Measurements from ENCODE around the gene DGLUCY. TPM values are rescaled to one million over a fixed set of nuclear protein-coding genes. Genes with fewer than 3 reads are reported as not detected.

The DGLUCY gene
- total RNA-seq, 4 donors from 2014 or later = 58.0 to 125 (median 103) TPM

GRCh38 chr14:91234791-91235114, 120.9 kb downstream of the DGLUCY start:
- WGBS, 2 donors = 98% methylated on average over 13 to 16 of the region's 16 CpGs
- DNase-seq = no peak
- Histone ChIP-seq H3K4me1 (peaks cover 0 to 13% of the 10 kb centered on the region in 2 donors), H3K27ac (no peak overlapping the region), H3K4me3 (replicated peaks in 1 of 3) (no peak overlapping the region), H3K27me3 (no peaks in the 10 kb centered on the region), H3K9me3 (no peaks in the 10 kb centered on the region), H3K36me3 (no peaks in the 10 kb centered on the region)
- TF ChIP-seq, protein P1, sequence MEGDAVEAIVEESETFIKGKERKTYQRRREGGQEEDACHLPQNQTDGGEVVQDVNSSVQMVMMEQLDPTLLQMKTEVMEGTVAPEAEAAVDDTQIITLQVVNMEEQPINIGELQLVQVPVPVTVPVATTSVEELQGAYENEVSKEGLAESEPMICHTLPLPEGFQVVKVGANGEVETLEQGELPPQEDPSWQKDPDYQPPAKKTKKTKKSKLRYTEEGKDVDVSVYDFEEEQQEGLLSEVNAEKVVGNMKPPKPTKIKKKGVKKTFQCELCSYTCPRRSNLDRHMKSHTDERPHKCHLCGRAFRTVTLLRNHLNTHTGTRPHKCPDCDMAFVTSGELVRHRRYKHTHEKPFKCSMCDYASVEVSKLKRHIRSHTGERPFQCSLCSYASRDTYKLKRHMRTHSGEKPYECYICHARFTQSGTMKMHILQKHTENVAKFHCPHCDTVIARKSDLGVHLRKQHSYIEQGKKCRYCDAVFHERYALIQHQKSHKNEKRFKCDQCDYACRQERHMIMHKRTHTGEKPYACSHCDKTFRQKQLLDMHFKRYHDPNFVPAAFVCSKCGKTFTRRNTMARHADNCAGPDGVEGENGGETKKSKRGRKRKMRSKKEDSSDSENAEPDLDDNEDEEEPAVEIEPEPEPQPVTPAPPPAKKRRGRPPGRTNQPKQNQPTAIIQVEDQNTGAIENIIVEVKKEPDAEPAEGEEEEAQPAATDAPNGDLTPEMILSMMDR (IDR thresholded peaks at IDR 0.05) = no peak
- TF ChIP-seq POLR2A (IDR thresholded peaks at IDR 0.05) = no peak
- intact Hi-C loops (cut with DNase I) = no loop called here

GRCh38 chr14:91235841-91236240, 122.0 kb downstream of the DGLUCY start:
- H3K27me3 ChIP-seq = no peaks in the 10 kb centered on the region
- H3K27ac ChIP-seq = no peak overlapping the region
- TF ChIP-seq POLR2A (IDR thresholded peaks at IDR 0.05) = no peak
- TF ChIP-seq, protein P1 (IDR thresholded peaks at IDR 0.05) = no peak
- H3K4me1 ChIP-seq = peaks cover 0 to 13% of the 10 kb centered on the region in 2 donors
- intact Hi-C loops (cut with DNase I) = no loop called here
- no peaks in the 10 kb centered on the region for H3K36me3 ChIP-seq
- no peak overlapping the region for H3K4me3 ChIP-seq (replicated peaks in 1 of 3)
- WGBS, 2 donors = 92 to 98% methylated on average over 7 of the region's 7 CpGs
- no peak for DNase-seq
- H3K9me3 ChIP-seq = no peaks in the 10 kb centered on the region

DNA sequence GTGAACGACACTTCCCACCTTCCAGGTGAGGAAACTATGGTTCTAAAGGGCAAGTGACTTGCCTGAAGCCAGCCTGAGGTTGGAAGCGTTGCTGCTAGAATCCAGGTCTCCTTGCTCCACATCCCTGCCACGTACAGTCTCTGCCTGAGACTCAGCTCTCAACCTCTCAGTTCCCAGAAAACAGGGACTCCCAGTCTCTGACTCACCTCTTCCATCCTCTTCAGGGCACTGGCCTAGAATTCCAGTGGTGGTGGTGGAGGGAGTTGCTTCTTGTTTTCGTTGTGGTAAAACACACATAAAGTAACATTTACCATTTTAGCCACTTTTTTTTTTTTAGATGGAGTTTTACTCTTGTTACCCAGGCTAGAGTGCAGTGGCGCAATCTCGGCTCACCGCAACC, 123.3 kb downstream of the DGLUCY start:
- DNase-seq = no peak
- TF ChIP-seq, protein P1 (IDR thresholded peaks at IDR 0.05) = no peak
- no peak for TF ChIP-seq POLR2A (IDR thresholded peaks at IDR 0.05)
- H3K27ac ChIP-seq = no peak overlapping the region
- no peaks in the 10 kb centered on the region for H3K27me3 ChIP-seq
- no peaks in the 10 kb centered on the region for H3K36me3 ChIP-seq
- peaks cover 0 to 7% of the 10 kb centered on the region in 2 donors for H3K4me1 ChIP-seq
- WGBS, 2 donors = 92 to 93% methylated on average over 7 of the region's 7 CpGs
- no peaks in the 10 kb centered on the region for H3K9me3 ChIP-seq
- H3K4me3 ChIP-seq (replicated peaks in 1 of 3) = no peak overlapping the region
- intact Hi-C loops (cut with DNase I) = no loop called here

GRCh38 chr14:91238085-91238484, 124.2 kb downstream of the DGLUCY start:
- intact Hi-C loops (cut with DNase I) = no loop called here
- TF ChIP-seq, protein P1 (IDR thresholded peaks at IDR 0.05) = no peak
- TF ChIP-seq POLR2A (IDR thresholded peaks at IDR 0.05) = no peak

DNA sequence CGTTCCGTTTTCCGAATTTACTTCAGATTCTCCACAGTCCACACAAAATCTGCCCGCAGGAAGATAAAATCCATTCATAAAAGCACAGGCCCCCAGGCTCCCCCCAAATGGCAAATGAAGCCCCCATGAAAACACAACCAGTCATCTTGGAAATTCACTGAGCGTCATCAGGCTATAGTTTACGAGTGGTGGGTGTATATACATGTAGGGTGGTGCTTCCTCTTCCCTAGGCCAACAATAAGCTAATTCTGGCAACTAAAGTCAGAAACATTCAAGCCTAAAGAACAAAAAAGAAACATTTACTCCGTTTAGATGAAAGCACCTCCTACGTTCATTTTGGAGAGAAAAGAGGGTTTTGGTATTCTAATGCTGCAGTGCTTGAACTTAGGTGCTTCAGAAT, 124.8 kb downstream of the DGLUCY start:
- no peak overlapping the region for H3K4me3 ChIP-seq (replicated peaks in 1 of 3)
- no peaks in the 10 kb centered on the region for H3K36me3 ChIP-seq
- no peaks in the 10 kb centered on the region for H3K27me3 ChIP-seq
- intact Hi-C loops (cut with DNase I) = no loop called here
- TF ChIP-seq POLR2A (IDR thresholded peaks at IDR 0.05) = no peak
- TF ChIP-seq, protein P1 (IDR thresholded peaks at IDR 0.05) = no peak
- no peaks in the 10 kb centered on the region for H3K4me1 ChIP-seq
- 67 to 68% methylated on average over 8 of the region's 8 CpGs for WGBS, 2 donors
- DNase-seq = no peak
- H3K27ac ChIP-seq = no peak overlapping the region
- H3K9me3 ChIP-seq = no peaks in the 10 kb centered on the region

More at GRCh38 chr14:91238085-91238484, 124.2 kb downstream of the DGLUCY start:
- Histone ChIP-seq H3K27ac (no peak overlapping the region), H3K4me3 (replicated peaks in 1 of 3) (no peak overlapping the region), H3K27me3 (no peaks in the 10 kb centered on the region), H3K4me1 (no peaks in the 10 kb centered on the region), H3K36me3 (no peaks in the 10 kb centered on the region), H3K9me3 (no peaks in the 10 kb centered on the region)
- 83 to 86% methylated on average over 4 of the region's 4 CpGs for WGBS, 2 donors
- no peak for DNase-seq
